UCSD-AML1 (cell line): Measurements from ENCODE around the gene VILL.
"Not testable (repeated sequence)": the region's sequence is repeated elsewhere in the genome, so short reads cannot be mapped to it uniquely, and the experiment has no call there.

Experiments
- DNase-seq: peaks from one replicate; lab custom pipeline; 2025; ENCODE audit not compliant: unreplicated experiment; lab: John Stamatoyannopoulos, UW

The VILL gene

GRCh38 chr3:37985637-37986320 lies 4.8 kb upstream of the VILL start:
- no peak for DNase-seq

- peak; percentile 55 for DNase-seq
These were observed 3.9 kb upstream of the VILL start for GRCh38 chr3:37986479-37987314.

GRCh38 chr3:37987315-37987697 lies 3.3 kb upstream of the VILL start:
- DNase-seq = no peak

GRCh38 chr3:37987751-37988179 lies 2.8 kb upstream of the VILL start:
- DNase-seq = no peak

- not testable (repeated sequence) for DNase-seq
These were observed 2.2 kb upstream of the VILL start for GRCh38 chr3:37988376-37988775.

- DNase-seq = no peak
These were observed 1.6 kb upstream of the VILL start for GRCh38 chr3:37988931-37989525.

- DNase-seq = no peak
These were observed 635 bp upstream of the VILL start for GRCh38 chr3:37989821-37990480.

GRCh38 chr3:37991109-37991508 lies 523 bp downstream of the VILL start:
- no peak for DNase-seq

GRCh38 chr3:37991823-37992222 lies 1.2 kb downstream of the VILL start:
- DNase-seq = no peak

- no peak for DNase-seq
These were observed 1.9 kb downstream of the VILL start for GRCh38 chr3:37992271-37993066.

GRCh38 chr3:37993067-37993455 lies 2.5 kb downstream of the VILL start:
- DNase-seq = no peak

- DNase-seq = no peak
These were observed 2.9 kb downstream of the VILL start for GRCh38 chr3:37993460-37993819.

GRCh38 chr3:37993820-37994638 lies 3.4 kb downstream of the VILL start:
- DNase-seq = peak; percentile 85

GRCh38 chr3:37994639-37994972 lies 4.0 kb downstream of the VILL start:
- no peak for DNase-seq

- DNase-seq = no peak
These were observed 5.4 kb downstream of the VILL start for GRCh38 chr3:37995652-37996641.

- peak; percentile 67 for DNase-seq
These were observed 6.3 kb downstream of the VILL start for GRCh38 chr3:37996785-37997301.

- no peak for DNase-seq
These were observed 6.8 kb downstream of the VILL start for GRCh38 chr3:37997342-37997741.

- DNase-seq = no peak
These were observed 7.3 kb downstream of the VILL start for GRCh38 chr3:37997791-37998370.
